K562 (cell line): ENCODE data around the gene INSIG1. TPM values are rescaled to one million over a fixed set of nuclear protein-coding genes. Genes with fewer than 3 reads are reported as not detected.
A peak's percentile ranks its signal among the peaks of the same experiment; 100 is the strongest.

Experiments
- ATAC-seq: fragments of 200-7000 bp; cut with Tn5 transposase; 3 replicates; pipeline ENCODE4 v1.9.1; 2020; ENCODE audit warnings: moderate library complexity
- BruUV-seq: library from RNA; stranded (reverse); fragments of 400-500 nt; replicated peaks from 2 replicates; lab custom pipeline; 2021; lab: Mats Ljungman, UMichigan
- CTCF ChIA-PET: fragments of 300-600 bp; formaldehyde crosslinking; extraction: SDS; loops from one replicate; lab custom pipeline; 2021; ENCODE audit warnings: low intra/inter-chr PET ratio; lab: Yijun Ruan, JAX
- POLR2A ChIA-PET: fragments of 300-600, 350-650 bp; sonication (Branson Sonifier 250); formaldehyde crosslinking; extraction: SDS; loops from one replicate; lab custom pipeline; 2021; ENCODE audit warnings: antibody characterized with exemption, inconsistent platforms; lab: Yijun Ruan, JAX
- DNase-seq, 4 experiments: peaks; one replicate each; pipeline versions ENCODE4 v3.0.0 to v3.0.0-alpha.2; 2011 to 2018; ENCODE audit warnings: low spot score in 3 of 4, mixed read lengths in 3 of 4; ENCODE audit errors: extremely low read depth in 1 of 4
- FAIRE-seq: peaks from 2 replicates; lab custom pipeline; 2011; peaks lifted over from hg19 to GRCh38; lab: Jason Lieb, UNC
- H2AFZ ChIP-seq: 2 replicates; pipeline ENCODE4 v1.6.0; 2011; ENCODE audit warnings: low read depth, low read length, control low read depth, inconsistent platforms
- H3K27ac ChIP-seq: fragments of 200-600 bp; 3 replicates; pipeline ENCODE4 v1.8.0; 2011; ENCODE audit warnings: low read depth, mild to moderate bottlenecking, control low read depth, inconsistent platforms, low read length, moderate library complexity, mixed read lengths; ENCODE audit errors: extremely low read depth
- H3K27me3 ChIP-seq, 2 experiments: fragments of 300-600 bp in 1 of 2; 2 replicates in 1 of 2; 3 replicates in 1 of 2; pipeline versions ENCODE4 v1.6.0 to v1.8.0; 2011; ENCODE audit warnings: inconsistent platforms in 2 of 2, low read length in 2 of 2, mild to moderate bottlenecking in 1 of 2, mixed read lengths in 1 of 2, moderate library complexity in 1 of 2; ENCODE audit not compliant: control insufficient read depth in 2 of 2, insufficient read depth in 2 of 2
- H3K36me3 ChIP-seq: fragments of 300-600 bp; 3 replicates; pipeline ENCODE4 v1.8.0; 2011; ENCODE audit warnings: mild to moderate bottlenecking, low read length, inconsistent platforms; ENCODE audit not compliant: control insufficient read depth, insufficient read depth
- H3K4me1 ChIP-seq, 2 experiments: fragments of 200-600 bp in 1 of 2; replicated peaks in 1 of 2; 2 replicates in 1 of 2; 3 replicates in 1 of 2; pipeline versions ENCODE4 v1.5.1 to v1.8.0; 2011; ENCODE audit warnings: inconsistent platforms in 2 of 2, low read length in 2 of 2, mild to moderate bottlenecking in 1 of 2, mixed read lengths in 1 of 2, moderate library complexity in 1 of 2; ENCODE audit not compliant: control insufficient read depth in 2 of 2, insufficient read depth in 2 of 2
- H3K4me2 ChIP-seq: 2 replicates; pipeline ENCODE4 v1.6.1; 2011; ENCODE audit warnings: low read length, control low read depth, inconsistent platforms, mixed read lengths; ENCODE audit not compliant: insufficient read depth
- H3K4me3 ChIP-seq: fragments of 200-600 bp; sonication (generic), shearing (Covaris generic); 2 replicates; pipeline ENCODE4 v1.5.1; 2016; ENCODE audit warnings: control low read depth, inconsistent platforms
- H3K79me2 ChIP-seq: fragments of 200-600 bp; 3 replicates; pipeline ENCODE4 v1.8.0; 2011; ENCODE audit warnings: low read length, inconsistent platforms; ENCODE audit not compliant: control insufficient read depth, insufficient read depth
- H3K9ac ChIP-seq, 2 experiments: 2 replicates each; pipeline versions ENCODE4 v1.6.0 to v1.6.1; 2011; ENCODE audit warnings: low read depth in 2 of 2, low read length in 2 of 2, control low read depth in 1 of 2, inconsistent platforms in 1 of 2, mild to moderate bottlenecking in 1 of 2, mixed read lengths in 1 of 2; ENCODE audit not compliant: insufficient read depth in 1 of 2
- H3K9me1 ChIP-seq: one replicate; pipeline ENCODE4 v1.6.0; 2011; ENCODE audit warnings: inconsistent platforms, mild to moderate bottlenecking, low read length, moderate library complexity; ENCODE audit not compliant: control insufficient read depth, insufficient read depth
- H3K9me3 ChIP-seq: replicated peaks from 2 replicates; pipeline ENCODE4 v1.5.1; 2011; ENCODE audit warnings: low read depth, low read length, inconsistent platforms; ENCODE audit not compliant: control insufficient read depth, insufficient read depth
- H4K20me1 ChIP-seq: replicated peaks from 2 replicates; pipeline ENCODE4 v1.6.1; 2011; ENCODE audit warnings: low read length, inconsistent platforms, mixed read lengths; ENCODE audit not compliant: control insufficient read depth, insufficient read depth
- KAT8 ChIP-seq: fragments of 450-650 bp; IDR thresholded peaks from 2 replicates; pipeline ENCODE4 v1.6.1; 2016; ENCODE audit warnings: low read depth, mild to moderate bottlenecking
- SRSF9 ChIP-seq: fragments of 200-400 bp; formaldehyde crosslinking; IDR thresholded peaks from 2 replicates; pipeline ENCODE4 v1.6.1; 2017; ENCODE audit warnings: low read depth, low read length, borderline replicate concordance
- WGBS: fragments of 100-300 bp; shearing (Covaris generic); methylation state at CpG from one replicate; pipeline ENCODE4 v1.1.6; 2016; ENCODE audit warnings: low coverage, mixed read lengths; ENCODE audit not compliant: insufficient coverage; ENCODE audit errors: missing lambda C conversion rate; 5-methylcytosine and 5-hydroxymethylcytosine counted together
- in situ Hi-C: fragments of 300-500 bp; cut with MboI; formaldehyde crosslinking; loops from 4 replicates; pipeline ENCODE4 v1.15.0; 2018; ENCODE audit warnings: inconsistent platforms, mixed read lengths
- intact Hi-C: fragments of 100-400 bp; cut with micrococcal nuclease; formaldehyde crosslinking; loops from 2 replicates; pipeline ENCODE4 v1.14.2; 2022
- polyA plus RNA-seq, 8 experiments: library from polyadenylated mRNA; depleted of rRNA in 4 of 8; stranded (reverse) in 5 of 8; unstranded in 3 of 8; fragments of >200 nt; fragmentation: Nextera tagmentation in 2 of 8; fragmentation: Illumina TruSeq in 1 of 8; extraction: Ambion mirVana in 2 of 8; extraction: Trizol in 1 of 8; gene quantifications; 2 replicates each; pipeline versions ENCODE4 v1.2.1 to v1.2.3, GENCODE V29; 2011 to 2014; ENCODE audit warnings: inconsistent platforms in 1 of 8, missing spikeins in 1 of 8
- total RNA-seq, 7 experiments: library from RNA; depleted of rRNA in 6 of 7; stranded (reverse); fragments of >200 nt in 6 of 7; fragmentation: Illumina TruSeq in 2 of 7; extraction: Trizol in 2 of 7; gene quantifications; 2 replicates each; pipeline versions ENCODE4 v1.2.1 to v1.2.3, GENCODE V29; 2011 to 2021; ENCODE audit warnings: low replicate concordance in 1 of 7
- TF ChIP-seq, protein P1 (sequence below), 3 experiments: IDR thresholded peaks in 2 of 3; conservative IDR thresholded peaks in 1 of 3; 2 replicates each; pipeline ENCODE4 v1.5.1; 2011 to 2012; ENCODE audit warnings: low read length in 3 of 3, mild to moderate bottlenecking in 3 of 3, control low read depth in 2 of 3, improper control_type of control experiment in 1 of 3, inconsistent platforms in 1 of 3, low read depth in 1 of 3, mixed read lengths in 1 of 3, moderate library complexity in 1 of 3; ENCODE audit not compliant: insufficient read depth in 2 of 3

The INSIG1 gene
- total and polyA plus RNA-seq, 9 of the 15 experiments (the other 6 are each of a cell fraction or from before 2014, with no cell fraction given) = 57.1 to 787 (median 238) TPM

DNA sequence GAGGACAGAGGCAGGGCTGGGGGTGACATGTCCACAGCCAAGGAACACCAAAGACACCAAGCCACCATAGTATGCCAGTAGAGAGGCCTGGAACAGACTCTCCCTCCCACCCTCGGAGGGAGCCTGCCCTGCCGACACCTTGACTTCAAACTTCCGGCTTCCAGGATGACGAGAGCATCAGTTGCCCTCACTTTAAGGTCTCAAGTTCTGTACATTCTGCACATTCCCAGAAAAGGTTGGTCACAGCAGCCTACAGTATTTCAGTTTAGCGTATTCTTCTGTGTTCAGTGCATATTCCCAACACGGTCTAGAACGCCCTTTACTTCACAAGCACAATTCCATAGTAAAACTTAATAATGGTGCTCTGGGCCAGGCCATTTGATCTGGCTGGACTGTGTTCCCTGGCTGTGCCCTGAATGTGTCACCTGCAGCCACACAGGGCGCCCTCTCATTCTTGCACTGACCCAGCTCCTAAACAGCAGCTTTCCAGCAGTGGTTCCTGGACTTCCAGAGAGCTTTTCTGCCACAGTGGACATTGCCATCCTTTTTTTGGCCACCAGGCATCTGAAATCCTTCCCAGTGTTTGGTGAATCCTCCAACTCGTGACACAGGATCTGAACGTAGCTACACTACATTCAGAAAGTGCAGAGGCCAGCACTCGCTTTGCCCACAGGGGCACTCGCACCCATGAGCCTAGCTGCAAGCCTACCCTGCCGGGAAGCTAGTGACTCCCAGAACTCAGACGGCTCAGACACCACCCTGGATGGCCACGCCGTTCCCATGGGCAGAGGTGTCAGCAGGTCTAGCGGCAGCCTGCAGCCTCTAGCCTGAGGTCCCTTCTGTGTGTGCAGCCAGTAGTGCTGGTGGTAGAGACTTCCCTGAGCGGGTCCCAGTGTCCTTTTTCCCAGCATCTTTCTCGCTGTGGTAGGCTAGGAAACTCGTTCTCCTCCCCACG, 36.4 kb upstream of the INSIG1 start:
- Histone ChIP-seq H3K4me1 (peaks cover 0 to 10% of the 10 kb centered on the region in 2 experiments; a peak in 3 of 5 replicates), H3K9me1 (peaks cover 4% of the 10 kb centered on the region), H3K27ac (no peak overlapping the region), H3K79me2 (no peaks in the 10 kb centered on the region), H3K9me3 (no peaks in the 10 kb centered on the region), H3K4me2 (no peak overlapping the region), H4K20me1 (no peaks in the 10 kb centered on the region), H3K9ac (peak overlapping the region in 1 of 2 experiments; percentile 62; a peak in 2 of 4 replicates), H2AFZ (no peak overlapping the region), H3K27me3 (peaks cover 85 to 90% of the 10 kb centered on the region in 2 experiments), H3K4me3 (no peak overlapping the region), H3K36me3 (no peaks in the 10 kb centered on the region)
- ATAC-seq (peak; percentile 8; the same call in 1 of the 3 replicates), DNase-seq (no peak), FAIRE-seq (no peak)
- CTCF ChIA-PET = no interaction called here
- TF ChIP-seq, protein P1, sequence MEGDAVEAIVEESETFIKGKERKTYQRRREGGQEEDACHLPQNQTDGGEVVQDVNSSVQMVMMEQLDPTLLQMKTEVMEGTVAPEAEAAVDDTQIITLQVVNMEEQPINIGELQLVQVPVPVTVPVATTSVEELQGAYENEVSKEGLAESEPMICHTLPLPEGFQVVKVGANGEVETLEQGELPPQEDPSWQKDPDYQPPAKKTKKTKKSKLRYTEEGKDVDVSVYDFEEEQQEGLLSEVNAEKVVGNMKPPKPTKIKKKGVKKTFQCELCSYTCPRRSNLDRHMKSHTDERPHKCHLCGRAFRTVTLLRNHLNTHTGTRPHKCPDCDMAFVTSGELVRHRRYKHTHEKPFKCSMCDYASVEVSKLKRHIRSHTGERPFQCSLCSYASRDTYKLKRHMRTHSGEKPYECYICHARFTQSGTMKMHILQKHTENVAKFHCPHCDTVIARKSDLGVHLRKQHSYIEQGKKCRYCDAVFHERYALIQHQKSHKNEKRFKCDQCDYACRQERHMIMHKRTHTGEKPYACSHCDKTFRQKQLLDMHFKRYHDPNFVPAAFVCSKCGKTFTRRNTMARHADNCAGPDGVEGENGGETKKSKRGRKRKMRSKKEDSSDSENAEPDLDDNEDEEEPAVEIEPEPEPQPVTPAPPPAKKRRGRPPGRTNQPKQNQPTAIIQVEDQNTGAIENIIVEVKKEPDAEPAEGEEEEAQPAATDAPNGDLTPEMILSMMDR (IDR thresholded peaks at IDR 0.05 in 2 of 3, conservative IDR thresholded peaks at IDR 0.05 in 1 of 3; ENCODE audit: insufficient read depth in 2 of 3, low read depth in 1 of 3, low read length in 3 of 3) = 0 out of 6 replicates have a peak, but pooled peaks of 1 of the 3 experiments have one; percentile 7
- TF ChIP-seq KAT8 (no peak), SRSF9 (no peak)
- WGBS = under 1% methylated on average over 21 of the region's 21 CpGs
- BruUV-seq = no TSS peak
- in situ Hi-C loops (no loop called here), intact Hi-C loops (no loop called here)
- POLR2A ChIA-PET = interaction anchor here (0.7 to 1.9 kb wide), 6 partner anchors 8 to 56 kb away, joined by 3 to 7 read pairs (median 3); no protein-coding TSS in a partner anchor
